Chondrocyte (in vitro differentiated cells): ENCODE results near the gene C10orf143. TPM values are rescaled to one million over a fixed set of nuclear protein-coding genes. Genes with fewer than 3 reads are reported as not detected.

Experiments used
- DNase-seq: peaks from one replicate; pipeline ENCODE4 v3.0.0; 2021; ENCODE audit warnings: mixed read lengths, low spot score
- H3K27ac Mint-ChIP-seq: one replicate; pipeline ENCODE4 v1.8.0; 2021; ENCODE audit warnings: mild to moderate bottlenecking, moderate library complexity, mixed read lengths; ENCODE audit not compliant: unreplicated experiment
- H3K27me3 Mint-ChIP-seq: 2 replicates; pipeline ENCODE4 v1.8.0; 2021; ENCODE audit warnings: low read depth, mixed read lengths
- H3K36me3 Mint-ChIP-seq: 2 replicates; pipeline ENCODE4 v1.8.0; 2021; ENCODE audit warnings: low read depth, mixed read lengths
- H3K4me1 Mint-ChIP-seq: 2 replicates; pipeline ENCODE4 v1.8.0; 2021; ENCODE audit warnings: low read depth, mild to moderate bottlenecking, mixed read lengths
- H3K4me3 Mint-ChIP-seq: one replicate; pipeline ENCODE4 v1.8.0; 2021; ENCODE audit warnings: mild to moderate bottlenecking, moderate library complexity, mixed read lengths; ENCODE audit not compliant: unreplicated experiment
- H3K9me3 Mint-ChIP-seq: 2 replicates; pipeline ENCODE4 v1.8.0; 2021; ENCODE audit warnings: low read depth, mixed read lengths
- CTCF ChIP-seq: fragments of 200-600 bp; sonication (generic); IDR thresholded peaks from 2 replicates; pipeline ENCODE4 v1.5.0; 2021; ENCODE audit warnings: antibody characterized with exemption, mild to moderate bottlenecking, moderate library complexity
- total RNA-seq: library from RNA; stranded (reverse); gene quantifications from 3 replicates; pipeline ENCODE4 v1.2.1, GENCODE V29; 2021

The C10orf143 gene
- total RNA-seq, 1 donor from 2014 or later, result 2.6 TPM

GRCh38 chr10:130054021-130054420 lies 56.6 kb downstream of the C10orf143 start:
- Mint-ChIP-seq H3K9me3 (peaks cover 18% of the 10 kb centered on the region), H3K27me3 (peaks cover 3% of the 10 kb centered on the region), H3K36me3 (peaks cover 2% of the 10 kb centered on the region), H3K27ac (no peak overlapping the region), H3K4me3 (no peak overlapping the region), H3K4me1 (no peaks in the 10 kb centered on the region)
- no peak for TF ChIP-seq CTCF
- DNase-seq, result no peak

GRCh38 chr10:130053561-130053960 lies 57.1 kb downstream of the C10orf143 start:
- TF ChIP-seq CTCF, result no peak
- H3K4me1 Mint-ChIP-seq, result no peaks in the 10 kb centered on the region
- H3K36me3 Mint-ChIP-seq, result peaks cover 2% of the 10 kb centered on the region
- DNase-seq, result no peak
- H3K27me3 Mint-ChIP-seq, result peaks cover 3% of the 10 kb centered on the region
- no peak overlapping the region for H3K27ac Mint-ChIP-seq
- peaks cover 18% of the 10 kb centered on the region for H3K9me3 Mint-ChIP-seq
- no peak overlapping the region for H3K4me3 Mint-ChIP-seq

- no peak overlapping the region for H3K4me3 Mint-ChIP-seq
- no peak overlapping the region for H3K27ac Mint-ChIP-seq
- peaks cover under 1% of the 10 kb centered on the region for H3K36me3 Mint-ChIP-seq
- peaks cover 3% of the 10 kb centered on the region for H3K27me3 Mint-ChIP-seq
- TF ChIP-seq CTCF, result no peak
- peaks cover 18% of the 10 kb centered on the region for H3K9me3 Mint-ChIP-seq
- DNase-seq, result no peak
- H3K4me1 Mint-ChIP-seq, result no peaks in the 10 kb centered on the region
Measured at GRCh38 chr10:130052193-130052592, 58.4 kb downstream of the C10orf143 start.

- H3K9me3 Mint-ChIP-seq, result peaks cover 13% of the 10 kb centered on the region
- H3K36me3 Mint-ChIP-seq, result no peaks in the 10 kb centered on the region
- peaks cover 3% of the 10 kb centered on the region for H3K27me3 Mint-ChIP-seq
- H3K4me1 Mint-ChIP-seq, result no peaks in the 10 kb centered on the region
- TF ChIP-seq CTCF, result no peak
- no peak overlapping the region for H3K27ac Mint-ChIP-seq
- no peak for DNase-seq
- no peak overlapping the region for H3K4me3 Mint-ChIP-seq
Measured at GRCh38 chr10:130050721-130051120, 59.9 kb downstream of the C10orf143 start.

GRCh38 chr10:130049987-130050386 lies 60.6 kb downstream of the C10orf143 start:
- Mint-ChIP-seq H3K27ac (no peak overlapping the region), H3K36me3 (no peaks in the 10 kb centered on the region), H3K4me3 (no peak overlapping the region), H3K9me3 (peaks cover 11% of the 10 kb centered on the region), H3K4me1 (no peaks in the 10 kb centered on the region), H3K27me3 (peaks cover 3% of the 10 kb centered on the region)
- DNase-seq, result no peak
- no peak for TF ChIP-seq CTCF
